Adrenal gland (tissue), 12 donors: ENCODE measurements around the gene OXSR1. TPM values are rescaled to one million over a fixed set of nuclear protein-coding genes. Genes with fewer than 3 reads are reported as not detected.

Source experiments
- DNase-seq, 7 donors: peaks; one replicate each; pipeline ENCODE4 v3.0.0-alpha.2; 2019 to 2020
- H3K27ac ChIP-seq, 5 donors: fragments of 200-600 bp; sonication (generic) in 4 of 5; 1 replicate in 3 of 5; 2 replicates in 2 of 5; pipeline versions ENCODE4 v1.5.1 to v1.8.0; 2016 to 2020; ENCODE audit warnings: mild to moderate bottlenecking in 1 of 5
- H3K27me3 ChIP-seq: fragments of 200-600 bp; 2 replicates; pipeline ENCODE4 v1.8.0; 2021
- H3K36me3 ChIP-seq, 2 donors: fragments of 200-600 bp; replicated peaks in 1 of 2; 1 replicate in 1 of 2; 2 replicates in 1 of 2; pipeline versions ENCODE4 v1.5.1 to v1.8.0; 2018 to 2022
- H3K4me1 ChIP-seq, 2 donors: fragments of 200-600 bp; replicated peaks in 1 of 2; 1 replicate in 1 of 2; 2 replicates in 1 of 2; pipeline versions ENCODE4 v1.5.1 to v1.8.0; 2018 to 2021
- H3K4me3 ChIP-seq, 4 donors: fragments of 200-600 bp; sonication (generic) in 3 of 4; one replicate each; pipeline ENCODE4 v1.5.1; 2016 to 2018
- H3K9me3 ChIP-seq, 3 donors: fragments of 200-600 bp; sonication (generic) in 1 of 3; replicated peaks in 1 of 3; 1 replicate in 2 of 3; 2 replicates in 1 of 3; pipeline versions ENCODE4 v1.5.1 to v1.8.0; 2016 to 2021
- CTCF ChIP-seq, 6 experiments: fragments of 450-650 bp in 4 of 6; fragments of 200-600 bp in 2 of 6; sonication (generic) in 1 of 6; IDR thresholded peaks; 1 replicate in 5 of 6; 2 replicates in 1 of 6; pipeline versions ENCODE4 v1.5.1 to v1.8.0; 2016 to 2021; ENCODE audit warnings: antibody characterized with exemption in 6 of 6, mild to moderate bottlenecking in 2 of 6, moderate library complexity in 1 of 6
- POLR2A ChIP-seq, 2 donors: fragments of 450-650 bp; IDR thresholded peaks; one replicate each; pipeline ENCODE4 v1.6.1; 2017; ENCODE audit warnings: antibody characterized with exemption in 2 of 2, mild to moderate bottlenecking in 2 of 2, moderate library complexity in 1 of 2
- WGBS, 4 donors: extraction: QIAGEN DNeasy Blood & Tissue Kit in 2 of 4; methylation state at CpG; one replicate each; pipeline versions ENCODE4 v1.1.5 to v1.1.7; 2013 to 2017; 5-methylcytosine and 5-hydroxymethylcytosine counted together
- intact Hi-C, 2 donors: fragments of 100-400 bp; cut with DNase I; formaldehyde crosslinking; loops; one replicate each; pipeline versions ENCODE4 v1.14.1 to v1.15.0; 2022 to 2023
- polyA plus RNA-seq, 3 donors: library from polyadenylated mRNA; stranded (reverse); fragments of 200-250 nt in 2 of 3; fragments of 350-450 nt in 1 of 3; fragmentation: Illumina TruSeq in 1 of 3; extraction: RNeasy Lipid Tissue Mini Kit (QIAGEN cat#74804) in 1 of 3; gene quantifications; one replicate each; pipeline ENCODE4 v1.2.3, GENCODE V29; 2013 to 2014
- total RNA-seq, 9 donors: library from RNA; depleted of rRNA in 4 of 9; stranded (reverse); fragments of >200 nt in 4 of 9; fragments of 120-200 nt in 1 of 9; fragmentation: NEBNext Ultra II Directional in 1 of 9; extraction: Animal tissue kit (Norgen Biotek cat#: 25700) in 1 of 9; gene quantifications; one replicate each; pipeline versions ENCODE4 v1.1.0 to v1.2.4, GENCODE V29; 2013 to 2023
- donor health status: healthy with polysubstance abuse.
- donor health status: Bipolar disorder and iron deficiency.
- donor health status: DM: yes; HTN: yes; CAD: no.
- donor health status: DM: no; HTN: no; CAD: no.
- donor health status: DM: no; HTN: no; CAD: no.
- donor health status: DM: yes; HTN: yes; CAD: no.

The OXSR1 gene
- total and polyA plus RNA-seq, 12 donors: 14.8 to 47.5 (median 29.3) TPM

- TF ChIP-seq CTCF (IDR thresholded peaks at IDR 0.05) (no peak), POLR2A (IDR thresholded peaks at IDR 0.05) (no peak)
- intact Hi-C loops: loop anchor here (5.0 to 10.0 kb wide), 4 partner anchors 113 to 355 kb away; no protein-coding TSS in a partner anchor
- no peak overlapping the region for H3K4me3 ChIP-seq
- no peaks in the 10 kb centered on the region for H3K9me3 ChIP-seq
- WGBS, 4 donors: 94 to 100% (median 96%) methylated on average over 2 to 7 of the region's 7 CpGs
- no peaks in the 10 kb centered on the region for H3K27me3 ChIP-seq
- DNase-seq: peak in 4 of 7 donors; percentile 6 to 47 (median 14)
- H3K4me1 ChIP-seq: no peaks in the 10 kb centered on the region
- no peak overlapping the region for H3K27ac ChIP-seq
- peaks cover 0 to 52% of the 10 kb centered on the region in 2 donors for H3K36me3 ChIP-seq
Observed at GRCh38 chr3:38119821-38120692, 45.3 kb upstream of the OXSR1 start.

GRCh38 chr3:38120693-38121450, 44.5 kb upstream of the OXSR1 start:
- intact Hi-C loops: loop anchor here (5.0 to 10.0 kb wide), 2 partner anchors 114 to 124 kb away; no protein-coding TSS in a partner anchor
- Histone ChIP-seq H3K9me3 (no peaks in the 10 kb centered on the region), H3K36me3 (peaks cover 0 to 60% of the 10 kb centered on the region in 2 donors), H3K4me3 (no peak overlapping the region), H3K4me1 (no peaks in the 10 kb centered on the region), H3K27ac (no peak overlapping the region), H3K27me3 (no peaks in the 10 kb centered on the region)
- 89 to 90% (median 90%) methylated on average over 9 to 11 of the region's 11 CpGs for WGBS, 4 donors
- peak in 4 of 7 donors; percentile 5 to 44 (median 12) for DNase-seq
- TF ChIP-seq CTCF (IDR thresholded peaks at IDR 0.05) (no peak), POLR2A (IDR thresholded peaks at IDR 0.05) (no peak)

- no peak overlapping the region for H3K4me3 ChIP-seq
- peak in 4 of 7 donors; percentile 15 to 51 (median 26) for DNase-seq
- WGBS, 4 donors: 84 to 100% (median 86%) methylated on average over 3 to 9 of the region's 9 CpGs; no CpG with 5 or more reads in 1 of the 4 donors
- H3K27ac ChIP-seq: no peak overlapping the region
- intact Hi-C loops: loop anchor here (5.0 to 10.0 kb wide), 2 partner anchors 114 to 123 kb away; no protein-coding TSS in a partner anchor
- TF ChIP-seq CTCF (IDR thresholded peaks at IDR 0.05) (no peak), POLR2A (IDR thresholded peaks at IDR 0.05) (no peak)
- H3K27me3 ChIP-seq: no peaks in the 10 kb centered on the region
- H3K4me1 ChIP-seq: no peaks in the 10 kb centered on the region
- H3K9me3 ChIP-seq: no peaks in the 10 kb centered on the region
- peaks cover 0 to 66% of the 10 kb centered on the region in 2 donors for H3K36me3 ChIP-seq
Observed at GRCh38 chr3:38121451-38121831, 43.9 kb upstream of the OXSR1 start.
